Measurements from ENCODE around the gene GNL2.

DNA sequence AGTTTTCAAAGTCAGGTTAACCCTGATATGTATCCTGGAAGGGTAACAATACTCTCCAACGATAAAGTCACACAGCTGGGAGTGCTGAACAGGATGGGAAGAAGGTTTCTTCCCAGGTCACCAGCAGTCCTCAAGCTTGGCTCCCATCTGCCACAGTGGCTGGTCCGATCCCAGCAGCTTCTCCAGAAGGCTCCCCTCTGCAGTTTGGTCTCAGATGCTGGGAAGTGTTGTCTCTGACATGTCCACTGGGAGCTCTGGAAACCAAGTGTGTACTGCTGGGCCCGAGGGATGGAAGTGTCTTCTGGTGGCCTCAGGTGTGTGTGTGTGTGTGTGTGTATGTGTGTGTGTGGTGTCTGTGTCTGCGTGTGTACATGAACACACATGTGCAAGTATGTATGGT is 16.4 kb upstream of the GNL2 start:
- TF ChIP-seq FOXA1 (IDR thresholded peaks at IDR 0.05) (no peak), NFRKB (IDR thresholded peaks at IDR 0.05) (no peak), HDGF (IDR thresholded peaks at IDR 0.05; ENCODE audit: borderline replicate concordance) (no peak), L3MBTL2 (conservative IDR thresholded peaks at IDR 0.05) (no peak)
